Epithelial cell of prostate (primary cell): ENCODE data around the gene IKZF3.
"Not testable (repeated sequence)": the region's sequence is repeated elsewhere in the genome, so short reads cannot be mapped to it uniquely, and the experiment has no call there.

ENCODE experiments used
- DNase-seq: peaks from one replicate; pipeline ENCODE4 v3.0.0-alpha.2; 2011; ENCODE audit warnings: low read depth, low spot score
- H3K27ac ChIP-seq: fragments of 450-650 bp; 2 replicates; pipeline ENCODE4 v1.5.1; 2017; ENCODE audit warnings: mild to moderate bottlenecking

The IKZF3 gene

GRCh38 chr17:39863918-39864746 lies at the start of gene IKZF3:
Gene IKZF3 (minus strand): TSS chr17:39864312. CDS start chr17:39864126, 186 bp downstream.
- no peak within 1 kb of the TSS for H3K27ac ChIP-seq
- DNase-seq = no peak

DNA sequence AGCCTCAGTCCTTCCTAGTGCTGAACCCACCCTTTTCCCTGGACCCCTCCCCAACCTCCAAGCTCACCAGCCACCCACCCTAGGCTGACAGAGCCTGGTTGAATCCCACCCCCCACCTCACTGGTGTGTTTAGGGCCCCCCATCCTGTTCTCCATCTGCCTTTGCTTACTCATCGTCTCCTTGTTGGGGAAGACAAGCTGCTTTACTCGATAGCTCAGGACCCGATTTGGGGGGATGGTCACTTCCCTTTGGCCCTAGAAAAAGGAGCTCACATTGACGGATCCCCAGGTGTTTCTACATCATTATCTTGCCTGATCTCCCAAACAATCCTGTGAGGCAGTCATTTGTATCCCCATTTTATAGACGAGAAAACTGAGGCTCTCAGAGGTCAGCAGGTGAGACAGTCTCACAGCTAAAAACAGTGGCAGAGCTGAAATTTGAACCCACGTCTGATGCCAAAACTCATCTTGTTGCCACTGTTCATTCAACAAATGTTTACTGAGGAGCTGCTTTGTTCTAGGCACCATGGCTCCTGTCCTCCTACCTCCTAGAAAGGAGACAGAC lies 44.8 kb upstream of the IKZF3 start:
- no peak overlapping the region for H3K27ac ChIP-seq
- DNase-seq = no peak

DNA sequence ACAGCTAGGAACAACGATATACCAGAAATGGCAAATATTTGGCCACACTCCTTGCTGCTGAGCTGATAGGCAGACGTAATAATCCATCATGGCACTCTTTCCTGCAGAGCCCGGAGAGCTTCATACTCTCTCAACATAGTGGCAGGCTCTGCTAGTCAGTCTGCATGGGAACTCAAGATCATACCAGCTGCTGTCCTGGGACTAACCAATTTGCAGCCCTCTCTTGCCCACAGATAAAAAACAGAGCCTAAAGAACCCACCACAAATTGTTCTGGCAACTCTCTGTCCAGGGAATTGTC lies 40.8 kb upstream of the IKZF3 start:
- no peak overlapping the region for H3K27ac ChIP-seq
- no peak for DNase-seq

- H3K27ac ChIP-seq = no peak overlapping the region
- no peak for DNase-seq
Observed at GRCh38 chr17:39903158-39903884, 39.2 kb upstream of the IKZF3 start.

- not testable (repeated sequence) for DNase-seq, H3K27ac ChIP-seq
Observed at GRCh38 chr17:39902027-39902426, 37.9 kb upstream of the IKZF3 start.

GRCh38 chr17:39899215-39899614 lies 35.1 kb upstream of the IKZF3 start:
- no peak for DNase-seq
- no peak overlapping the region for H3K27ac ChIP-seq

- H3K27ac ChIP-seq = no peak overlapping the region
- DNase-seq = no peak
Observed at GRCh38 chr17:39898088-39898487, 34.0 kb upstream of the IKZF3 start.

DNA sequence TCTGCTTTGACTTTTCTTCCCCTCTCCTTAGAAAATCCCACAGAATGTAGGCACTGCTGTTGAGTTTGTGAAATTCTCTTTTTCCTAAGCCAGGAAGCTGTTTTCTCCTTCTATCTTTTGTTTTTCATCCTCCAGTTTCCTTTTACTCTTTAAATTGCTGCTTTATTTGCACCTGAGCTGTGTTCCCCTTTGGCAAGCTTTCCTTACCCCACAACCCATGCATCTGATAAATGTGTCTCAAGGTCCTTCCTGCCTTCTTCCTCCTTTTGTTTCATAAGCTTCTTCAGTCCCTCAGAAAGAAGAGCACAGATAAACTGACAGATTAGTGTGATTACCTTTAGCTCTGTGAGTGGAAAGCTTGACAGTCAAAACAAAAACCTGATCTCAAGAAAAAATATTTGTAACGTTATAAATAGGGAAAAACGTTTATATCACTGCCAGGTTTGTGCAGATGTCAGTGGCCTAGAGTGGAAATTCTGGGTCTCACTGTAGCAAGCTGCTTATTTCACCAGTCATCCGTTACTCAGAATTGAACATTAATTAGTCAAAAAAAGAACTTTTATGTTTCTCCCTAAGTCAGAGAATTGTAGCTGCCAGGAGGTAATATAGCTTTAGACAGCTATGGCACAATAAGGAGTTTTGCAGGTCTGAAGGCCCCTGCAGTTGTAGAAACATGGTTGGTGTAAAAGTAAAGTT lies 30.7 kb upstream of the IKZF3 start:
- H3K27ac ChIP-seq = no peak overlapping the region
- no peak for DNase-seq

DNA sequence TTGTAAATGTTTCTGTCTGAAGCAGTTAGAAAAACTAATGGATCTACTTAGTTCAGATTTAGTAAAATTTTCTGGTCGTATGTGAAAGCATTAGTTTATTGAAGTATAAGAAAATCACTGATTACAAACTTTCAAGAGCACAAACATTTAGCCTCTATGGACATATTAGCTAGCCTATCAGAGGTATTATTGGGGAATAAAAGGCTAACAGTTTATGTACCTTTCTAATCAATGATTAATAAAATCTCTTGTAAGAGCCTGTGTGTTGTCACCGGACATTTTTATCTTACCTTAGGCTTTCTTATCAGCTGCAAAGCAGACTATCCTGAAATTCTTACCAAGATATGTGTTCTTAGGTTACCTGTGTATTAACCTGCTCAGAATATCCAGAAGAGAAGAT lies 25.1 kb upstream of the IKZF3 start:
- no peak overlapping the region for H3K27ac ChIP-seq
- DNase-seq = no peak

DNA sequence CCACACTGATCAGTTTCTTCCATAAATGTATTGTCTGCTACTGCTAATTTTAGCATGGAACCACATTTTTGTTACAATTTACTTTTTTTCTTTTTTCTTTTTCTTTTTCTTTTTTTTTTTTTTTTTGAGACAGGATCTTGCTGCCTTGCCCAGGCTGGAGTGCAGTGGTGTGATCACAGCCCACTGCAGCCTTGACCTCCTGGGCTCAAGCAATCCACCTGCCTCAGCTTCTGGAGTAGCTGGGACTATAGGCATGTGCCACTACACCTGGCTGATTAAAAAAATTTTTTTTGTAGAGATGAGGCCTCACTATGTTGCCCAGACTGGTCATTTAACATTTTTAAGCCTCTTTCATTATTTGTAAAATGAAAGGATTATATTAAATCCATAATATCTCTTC lies 23.0 kb upstream of the IKZF3 start:
- no peak for DNase-seq
- no peak overlapping the region for H3K27ac ChIP-seq

GRCh38 chr17:39886102-39886501 lies 22.0 kb upstream of the IKZF3 start:
- not testable (repeated sequence) for H3K27ac ChIP-seq, DNase-seq

DNA sequence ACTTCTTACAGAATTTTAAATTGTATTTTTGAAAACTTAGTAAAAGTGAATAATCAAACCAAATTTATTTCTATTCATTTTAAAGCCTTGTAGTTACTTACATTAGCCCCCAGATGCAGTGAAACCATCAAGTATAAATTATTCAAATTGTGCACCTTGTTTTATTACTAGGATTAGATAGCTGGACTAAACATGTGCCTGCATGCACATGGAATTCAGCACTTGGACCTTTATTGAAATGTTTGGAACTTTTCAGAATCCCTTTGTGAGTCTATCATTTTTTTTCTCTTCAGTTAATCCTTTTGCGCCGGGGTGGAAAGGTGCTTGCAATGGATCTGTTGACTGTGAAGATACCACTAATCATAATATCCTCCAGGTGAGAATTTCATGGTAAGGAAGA lies 8.6 kb upstream of the IKZF3 start:
- DNase-seq = no peak
- no peak overlapping the region for H3K27ac ChIP-seq

DNA sequence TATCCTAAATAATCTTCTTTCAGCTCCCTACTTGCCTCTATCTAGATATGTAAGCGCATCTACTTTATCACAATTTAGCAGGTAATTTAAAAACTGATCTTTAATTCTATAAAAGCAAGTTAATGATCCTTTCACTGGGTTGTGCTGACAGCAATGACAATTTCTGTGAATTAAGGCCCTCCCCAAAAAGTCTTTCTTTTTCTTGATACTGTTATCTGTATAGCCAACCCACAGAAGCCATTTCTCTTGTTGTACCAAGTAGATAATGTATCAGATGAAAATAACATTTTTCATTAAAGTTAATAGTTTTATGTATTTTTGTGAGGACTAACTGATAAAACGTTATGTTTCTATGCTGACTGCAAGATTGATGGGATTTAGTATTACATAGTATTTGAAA lies 7.7 kb upstream of the IKZF3 start:
- no peak for DNase-seq
- H3K27ac ChIP-seq = no peak overlapping the region

DNA sequence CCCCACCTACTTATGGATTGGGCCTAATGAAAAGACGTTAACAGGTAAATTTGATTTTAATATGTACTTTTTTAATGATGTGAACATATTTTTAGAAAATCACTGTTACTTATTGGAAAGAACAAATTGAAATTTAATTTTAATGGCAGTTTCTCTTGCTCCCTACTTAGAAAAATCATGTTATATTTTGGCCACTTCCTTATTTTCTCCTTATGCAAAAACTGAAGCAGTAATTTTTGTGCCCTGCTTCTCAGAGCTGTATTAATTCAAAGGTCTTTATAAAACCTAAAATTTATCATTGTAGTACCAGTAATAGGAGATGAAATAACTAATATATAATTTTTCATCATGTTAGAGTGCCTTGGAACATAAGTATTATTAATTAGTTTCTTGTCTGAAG lies 6.7 kb upstream of the IKZF3 start:
- no peak for DNase-seq
- no peak overlapping the region for H3K27ac ChIP-seq

- no peak for DNase-seq
- no peak overlapping the region for H3K27ac ChIP-seq
Observed at GRCh38 chr17:39868554-39868942, 4.4 kb upstream of the IKZF3 start.

DNA sequence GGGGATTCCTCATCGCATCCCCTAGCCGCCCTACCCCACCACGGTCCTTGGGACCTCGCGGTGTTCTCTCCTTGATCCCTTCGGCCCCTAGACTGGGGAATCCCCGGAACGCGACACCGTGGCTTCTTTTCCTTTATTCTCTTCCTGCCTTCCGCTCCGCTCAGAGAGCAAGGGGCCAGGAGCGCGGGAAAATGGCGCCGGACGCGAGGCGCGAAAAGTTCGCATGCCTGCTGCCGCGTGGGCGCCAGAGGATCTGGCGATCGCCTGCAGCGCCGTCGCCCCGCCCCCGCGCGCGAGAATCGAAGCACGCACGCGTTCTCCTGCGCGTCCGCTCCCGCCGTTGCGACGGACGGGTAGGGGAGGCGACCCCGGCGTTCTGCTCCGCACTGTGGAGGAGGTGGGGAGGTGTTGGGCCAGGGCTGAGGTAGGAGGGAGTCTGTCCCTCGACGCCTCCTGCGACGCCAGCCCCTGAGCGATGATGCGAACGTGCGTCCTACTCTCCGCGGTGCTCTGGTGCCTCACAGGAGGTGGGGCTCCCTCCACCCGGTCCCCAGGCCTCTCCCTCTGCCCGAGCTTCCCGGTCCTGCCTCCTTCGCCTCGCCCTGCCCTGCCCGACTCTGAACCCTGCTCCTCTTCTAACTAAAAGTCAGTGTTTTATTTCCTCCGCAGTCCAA lies 3.9 kb upstream of the IKZF3 start, which contains the start of gene ZPBP2:
ZPBP2 (plus strand) TSS at position 323 of the 674 bp plus-strand sequence; CDS start at position 476, 153 bp downstream.
- no peak for DNase-seq
- H3K27ac ChIP-seq = no peak within 1 kb of the TSS

GRCh38 chr17:39867084-39867879 lies 3.2 kb upstream of the IKZF3 start:
- no peak for DNase-seq
- no peak overlapping the region for H3K27ac ChIP-seq

- no peak for DNase-seq
- no peak overlapping the region for H3K27ac ChIP-seq
Observed at GRCh38 chr17:39866013-39866730, 2.1 kb upstream of the IKZF3 start.
